CD1c-positive myeloid dendritic cell (primary cell): ENCODE results near the gene POLR1C.
"Not testable (repeated sequence)": the region's sequence is repeated elsewhere in the genome, so short reads cannot be mapped to it uniquely, and the experiment has no call there.

Experiments
- DNase-seq: peaks from one replicate; pipeline ENCODE4 v3.0.0-alpha.2; 2016; ENCODE audit errors: extremely low spot score

POLR1C gene

DNA sequence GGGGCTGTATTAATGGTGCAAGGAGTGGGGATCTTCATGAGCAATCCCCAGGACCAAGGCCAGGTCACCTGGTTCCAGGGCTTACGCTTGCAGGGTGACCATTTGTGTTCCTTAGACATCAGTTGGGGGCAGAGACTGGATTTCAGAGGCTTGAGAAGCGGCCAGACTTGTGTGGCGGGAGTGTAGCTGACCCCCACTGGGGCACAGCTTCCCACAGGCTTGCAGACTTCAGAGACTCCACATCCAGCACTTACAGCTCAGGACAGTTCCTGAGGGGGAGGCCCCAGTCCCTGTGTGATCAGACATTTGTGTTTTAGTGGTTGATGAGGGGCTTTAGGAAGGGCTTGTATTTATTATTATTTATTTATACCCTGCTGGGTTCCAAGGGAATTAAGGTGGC lies 24.2 kb upstream of the POLR1C start:
- DNase-seq = no peak

DNA sequence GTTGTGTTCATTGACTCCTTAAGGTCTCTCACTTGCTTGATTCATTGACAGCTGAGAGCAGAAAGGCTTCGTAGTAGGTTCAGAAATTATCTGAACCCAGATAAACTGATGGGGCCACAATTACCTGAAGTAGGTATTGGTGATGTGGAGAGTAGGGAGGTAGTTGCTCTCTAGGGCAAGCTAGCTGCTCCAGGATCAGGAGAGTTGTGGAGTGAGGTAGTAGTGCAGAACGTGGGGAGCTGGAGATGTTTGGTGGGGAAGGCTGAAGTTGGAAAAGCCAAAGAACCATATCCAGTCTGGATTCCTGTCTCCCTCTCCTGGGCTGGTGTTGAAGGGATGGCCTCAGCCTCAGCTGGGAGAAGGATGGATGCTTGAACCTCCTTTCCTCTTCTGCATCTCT lies 23.7 kb upstream of the POLR1C start:
- no peak for DNase-seq

DNA sequence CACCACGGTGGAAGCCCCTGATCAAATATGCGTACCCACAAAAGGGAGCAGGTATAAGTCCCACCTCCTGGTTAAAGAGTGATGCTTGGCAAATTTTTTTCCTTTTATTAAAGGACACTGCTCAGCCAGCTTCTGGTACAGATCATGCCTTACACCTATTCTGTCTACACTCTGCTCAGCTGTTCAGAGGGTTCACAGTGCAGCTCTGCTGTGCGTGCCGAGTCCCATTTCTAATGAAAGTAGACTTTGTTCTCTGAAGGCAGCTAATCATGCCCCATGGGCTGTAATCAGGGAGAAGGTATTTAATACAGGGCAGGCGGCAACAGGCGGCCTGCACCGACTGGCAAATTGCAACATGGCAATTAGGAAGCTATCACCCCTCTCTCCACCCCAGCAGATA lies 23.1 kb upstream of the POLR1C start:
- DNase-seq = no peak

DNA sequence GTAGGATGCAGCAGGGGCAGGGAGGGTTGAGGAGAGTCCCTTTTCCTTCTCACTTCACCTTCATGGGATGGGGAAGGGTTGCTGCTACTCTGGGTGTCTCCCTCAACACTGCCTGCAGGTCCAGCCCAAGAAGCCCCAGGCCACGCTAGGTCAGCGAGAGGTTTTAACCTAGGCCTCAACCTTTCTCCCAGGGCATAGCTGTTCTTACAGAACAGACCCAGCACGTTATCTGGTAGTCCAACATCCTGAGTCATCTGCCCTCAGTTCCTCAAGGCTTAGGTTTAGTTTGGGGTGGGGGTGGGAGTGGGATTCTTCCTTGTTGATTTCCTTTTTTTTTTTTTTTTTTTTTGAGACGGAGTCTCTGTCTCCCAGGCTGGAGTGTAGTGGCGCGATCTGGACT lies 22.6 kb upstream of the POLR1C start:
- no peak for DNase-seq

GRCh38 chr6:43494766-43495165 lies 22.1 kb upstream of the POLR1C start:
- DNase-seq = no peak

- no peak for DNase-seq
Measured at GRCh38 chr6:43495409-43495941, 21.4 kb upstream of the POLR1C start.

DNA sequence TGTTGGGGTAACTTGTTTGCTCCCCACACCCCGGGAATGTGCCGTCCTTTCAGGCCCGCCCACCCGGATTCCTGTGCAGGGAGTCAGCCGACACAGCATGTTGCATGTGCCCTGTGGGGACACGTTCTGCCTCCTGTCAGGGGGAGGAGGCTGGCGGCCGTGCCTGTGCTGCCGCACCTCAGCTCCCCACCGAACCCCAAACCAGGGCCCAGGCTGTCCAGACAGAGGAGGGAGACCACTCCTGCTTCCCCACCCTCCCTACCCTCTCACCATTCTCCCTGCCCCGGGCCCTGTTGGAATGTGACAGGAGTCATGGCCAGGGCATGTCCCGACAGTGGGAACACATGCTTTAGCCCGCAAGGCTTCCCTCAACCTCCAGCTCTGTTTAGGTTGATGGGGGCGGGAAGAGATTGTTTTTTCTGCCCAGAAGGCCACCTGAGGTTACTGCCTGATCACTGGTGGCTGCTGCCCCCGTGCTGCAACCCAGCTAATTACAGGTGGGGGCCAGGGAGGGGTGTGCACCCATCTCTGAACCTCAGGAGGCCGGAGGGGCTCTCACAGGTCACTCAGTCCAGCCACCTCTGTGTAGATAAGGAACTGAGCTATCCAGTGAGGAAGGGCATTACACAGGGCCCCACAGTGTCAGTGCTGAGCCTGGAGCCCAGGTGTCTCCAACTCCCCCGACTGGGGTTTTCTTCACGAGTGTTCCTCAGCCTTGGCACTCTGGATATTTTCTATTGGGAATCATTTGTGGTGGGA lies 20.3 kb upstream of the POLR1C start:
- DNase-seq = no peak

DNA sequence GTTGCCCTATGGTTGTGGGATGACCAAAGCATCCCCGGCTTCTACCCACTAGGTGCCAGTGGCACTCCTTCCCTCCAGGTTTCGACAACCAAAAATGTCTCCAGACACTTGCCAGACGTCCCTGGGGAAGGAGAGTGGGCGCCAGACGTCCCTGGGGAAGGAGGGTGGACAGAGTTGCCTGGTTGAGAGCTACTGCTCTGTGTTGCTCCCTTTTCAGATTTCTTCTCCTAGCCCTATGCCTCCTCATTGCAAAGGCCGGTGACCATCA lies 19.8 kb upstream of the POLR1C start:
- no peak for DNase-seq

- DNase-seq = no peak
Measured at GRCh38 chr6:43497689-43498088, 19.2 kb upstream of the POLR1C start.

DNA sequence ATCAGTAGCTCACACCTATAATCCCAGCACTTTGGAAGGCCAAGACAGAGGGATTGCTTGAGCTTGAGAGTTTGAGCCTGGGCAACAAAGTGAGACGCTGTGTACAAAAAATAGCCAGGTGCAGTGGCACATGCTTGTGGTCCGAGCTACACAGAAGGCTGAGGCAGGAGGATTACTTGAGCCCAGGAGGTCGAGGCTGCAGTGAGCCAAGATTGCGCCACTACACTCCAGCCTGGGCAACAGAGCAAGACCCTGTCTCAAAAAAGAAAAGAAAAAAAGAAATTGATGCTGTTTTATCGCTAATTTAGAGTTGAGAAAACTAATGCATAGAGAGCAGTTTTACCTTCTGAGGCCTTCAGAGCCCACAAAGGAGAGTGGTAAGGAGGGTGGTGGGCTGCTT lies 18.6 kb upstream of the POLR1C start:
- not testable (repeated sequence) for DNase-seq

- no peak for DNase-seq
Measured at GRCh38 chr6:43499028-43499815, 17.7 kb upstream of the POLR1C start.

GRCh38 chr6:43500921-43501320 lies 16.0 kb upstream of the POLR1C start:
- no peak for DNase-seq

- no peak for DNase-seq
Measured at GRCh38 chr6:43502666-43503065, 14.2 kb upstream of the POLR1C start.

DNA sequence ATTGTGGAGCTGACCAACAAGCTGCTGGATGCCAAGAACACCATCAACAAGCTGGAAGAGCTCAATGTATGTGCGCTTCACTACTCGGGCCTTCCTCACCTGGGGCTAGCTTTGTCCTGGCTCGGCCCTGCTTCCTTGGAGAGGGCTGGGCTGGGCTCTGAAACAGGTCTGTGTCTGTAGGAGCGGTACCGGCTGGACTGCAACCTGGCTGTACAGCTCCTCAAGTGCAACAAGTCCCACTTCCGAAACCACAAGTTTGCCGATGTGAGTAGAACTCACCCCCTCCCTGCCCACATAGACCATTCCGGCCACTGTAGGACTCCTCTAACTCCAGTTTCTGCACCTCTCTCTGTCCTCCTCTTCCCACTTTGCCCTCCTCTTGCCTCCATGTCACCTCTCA lies 13.4 kb upstream of the POLR1C start:
- no peak for DNase-seq

GRCh38 chr6:43504756-43505593 lies 11.9 kb upstream of the POLR1C start:
- no peak for DNase-seq

DNA sequence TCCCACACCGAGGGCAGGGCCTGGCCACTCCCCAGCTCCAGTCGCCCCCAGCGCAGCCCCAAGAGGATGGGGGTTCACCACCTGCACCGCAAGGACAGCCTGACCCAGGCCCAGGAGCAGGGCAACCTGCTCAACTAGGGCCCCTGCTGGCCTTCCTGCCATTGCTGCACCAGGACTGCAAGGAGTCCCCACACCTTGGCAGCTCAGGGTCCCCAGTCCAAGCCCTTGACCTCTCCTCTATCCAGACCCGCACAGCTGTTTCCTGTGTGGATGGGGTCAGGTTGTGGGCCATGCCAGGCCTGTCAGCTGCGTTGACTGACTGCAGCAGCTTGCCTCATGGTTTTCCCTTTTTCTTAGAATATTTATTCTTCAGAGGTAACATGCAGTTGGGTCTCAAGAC lies 11.2 kb upstream of the POLR1C start:
- DNase-seq = no peak

DNA sequence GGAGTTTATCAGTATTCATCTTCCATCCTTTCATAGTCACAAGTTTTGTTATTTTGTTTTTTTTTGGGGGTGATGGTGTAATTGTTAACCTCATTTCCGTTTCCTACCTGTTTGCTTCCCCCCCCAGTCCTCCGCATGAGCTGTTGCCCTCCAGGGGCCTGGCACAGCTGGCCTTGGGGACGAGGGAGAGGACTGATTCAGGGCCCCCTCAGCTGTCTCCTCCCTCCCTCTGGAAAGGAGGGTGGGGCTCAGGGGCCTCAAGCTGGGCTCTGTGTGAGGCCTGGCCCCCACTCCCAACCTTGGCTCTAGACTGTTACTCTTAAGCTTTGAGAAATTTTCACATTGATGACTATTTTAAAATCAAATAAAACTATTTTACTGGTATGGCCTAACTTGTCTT lies 10.7 kb upstream of the POLR1C start:
- DNase-seq = no peak

DNA sequence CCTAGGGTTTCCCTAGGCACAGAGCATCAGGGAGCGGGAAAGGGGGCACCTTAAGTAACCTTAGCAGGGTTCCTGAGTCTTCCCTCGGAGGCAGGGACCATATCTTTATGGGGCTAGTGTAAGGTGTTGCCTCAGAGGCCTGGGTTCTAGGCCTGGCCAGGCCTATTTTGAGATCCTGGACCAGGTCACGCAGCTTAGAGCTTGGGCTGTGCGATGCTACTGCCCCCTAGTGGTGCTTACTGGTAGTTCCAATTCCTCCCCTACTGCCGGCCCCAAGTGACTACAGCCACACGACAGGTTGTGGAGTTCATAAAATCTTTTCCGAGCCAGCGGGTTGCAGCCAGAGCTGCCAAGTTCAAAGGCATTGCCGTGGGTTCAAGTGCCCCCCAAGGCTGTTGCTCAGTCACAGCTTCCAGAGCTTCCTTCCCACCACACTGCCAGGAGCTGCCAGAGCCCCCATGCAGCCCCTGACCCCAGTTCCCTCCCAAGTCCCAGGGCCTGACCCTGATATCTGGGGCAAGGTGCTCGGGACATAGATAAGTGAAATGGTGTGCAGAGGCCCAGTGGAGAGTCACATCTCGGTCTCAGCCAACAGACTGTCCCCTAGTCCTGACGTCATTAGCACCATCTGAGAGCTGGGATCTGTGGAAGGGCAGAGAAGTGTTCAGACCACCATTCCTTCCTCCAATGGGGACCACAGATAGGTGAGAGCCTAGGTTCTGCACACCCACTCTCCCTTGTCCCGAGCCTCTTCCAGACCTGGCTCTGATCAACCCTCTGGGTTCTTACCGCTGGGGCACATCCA lies 10.0 kb upstream of the POLR1C start:
- DNase-seq = peak; percentile 88

DNA sequence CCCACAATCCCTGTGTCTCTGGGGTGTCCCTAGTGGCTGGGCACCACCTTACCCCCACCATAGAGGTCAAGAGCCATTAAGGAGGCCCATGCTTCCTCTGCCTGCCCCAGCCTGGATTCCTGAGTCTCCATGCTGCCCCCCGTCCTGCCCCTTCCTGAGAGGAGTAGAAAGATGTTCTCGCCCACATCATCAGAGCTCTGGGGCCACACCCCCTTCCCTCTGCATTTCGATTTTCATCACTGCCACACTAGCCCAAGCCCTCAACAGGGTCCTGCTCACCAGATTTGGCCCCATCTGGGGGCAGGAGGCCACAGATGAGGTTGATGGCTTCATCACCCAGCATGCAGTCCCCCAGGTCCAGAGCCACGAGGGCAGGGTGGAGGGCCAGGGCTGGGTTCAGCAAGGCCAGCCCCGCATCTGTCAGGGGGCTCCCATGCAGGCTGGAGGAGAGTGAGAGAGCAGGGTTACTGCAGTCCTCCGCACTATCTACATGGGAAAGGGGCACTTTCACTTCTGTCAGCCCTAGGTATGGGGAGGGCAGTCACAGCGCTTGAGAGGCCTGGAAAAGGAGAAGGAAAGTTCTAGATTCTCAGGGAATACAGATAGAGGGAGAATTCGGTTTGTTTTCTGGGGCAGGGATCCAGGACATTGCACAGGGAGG lies 8.3 kb upstream of the POLR1C start:
- DNase-seq = peak; percentile 9

GRCh38 chr6:43509142-43509983 lies 7.5 kb upstream of the POLR1C start:
- DNase-seq = peak; percentile 24
